ENCODE results near the gene MAMDC4.

The MAMDC4 gene

GRCh38 chr9:136896027-136896426, 43.9 kb downstream of the MAMDC4 start:
- no peak for FAIRE-seq

DNA sequence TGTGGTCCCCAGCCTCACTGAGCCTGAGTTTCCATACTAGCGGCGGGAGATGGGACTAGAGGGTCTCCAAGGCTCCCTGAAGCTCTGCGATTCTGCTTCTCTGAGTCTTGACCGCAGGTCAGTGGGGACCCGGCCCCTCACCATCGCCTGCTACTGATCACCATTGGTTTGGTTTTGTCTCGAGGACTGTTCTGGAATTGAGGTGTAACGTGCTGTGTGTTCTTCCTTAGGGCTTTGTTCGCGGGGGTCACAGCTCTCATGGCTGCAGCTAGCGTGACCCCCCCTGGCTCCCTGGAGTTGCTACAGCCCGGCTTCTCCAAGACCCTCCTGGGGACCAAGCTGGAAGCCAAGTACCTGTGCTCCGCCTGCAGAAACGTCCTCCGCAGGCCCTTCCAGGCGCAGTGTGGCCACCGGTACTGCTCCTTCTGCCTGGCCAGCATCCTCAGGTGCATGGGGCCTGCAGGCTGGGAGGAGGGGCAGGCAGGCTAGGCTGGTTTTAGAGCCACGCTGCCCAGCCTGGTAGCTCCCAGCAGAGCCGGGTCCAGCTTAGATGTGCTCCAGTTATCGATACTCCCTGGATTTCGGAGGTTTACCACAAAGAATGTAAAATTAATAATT, 46.4 kb downstream of the MAMDC4 start:
- no peak for FAIRE-seq

- FAIRE-seq: no peak
Measured at GRCh38 chr9:136899196-136899595, 47.0 kb downstream of the MAMDC4 start.

DNA sequence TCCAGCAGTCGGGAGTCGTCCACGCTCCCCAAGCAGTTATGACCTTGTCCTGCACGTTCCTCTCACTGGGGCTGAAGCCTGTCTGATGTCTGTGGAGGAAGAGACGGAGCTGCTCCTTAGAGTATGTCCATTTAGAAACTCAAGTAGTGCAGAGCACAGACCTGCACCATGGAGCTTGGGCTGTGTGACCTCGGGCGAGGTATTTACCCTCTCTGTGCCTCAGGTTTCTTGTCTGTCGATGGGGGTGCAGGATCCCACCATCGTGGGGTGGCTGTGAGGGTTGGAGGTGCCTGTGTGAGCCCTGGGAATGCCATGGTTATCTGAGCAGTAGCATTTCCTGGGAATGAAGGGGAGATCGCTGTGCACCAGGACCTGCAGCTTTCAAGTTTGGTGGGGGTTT, 48.4 kb downstream of the MAMDC4 start:
- no peak for FAIRE-seq

GRCh38 chr9:136900988-136901515, 48.9 kb downstream of the MAMDC4 start:
- no peak for FAIRE-seq

DNA sequence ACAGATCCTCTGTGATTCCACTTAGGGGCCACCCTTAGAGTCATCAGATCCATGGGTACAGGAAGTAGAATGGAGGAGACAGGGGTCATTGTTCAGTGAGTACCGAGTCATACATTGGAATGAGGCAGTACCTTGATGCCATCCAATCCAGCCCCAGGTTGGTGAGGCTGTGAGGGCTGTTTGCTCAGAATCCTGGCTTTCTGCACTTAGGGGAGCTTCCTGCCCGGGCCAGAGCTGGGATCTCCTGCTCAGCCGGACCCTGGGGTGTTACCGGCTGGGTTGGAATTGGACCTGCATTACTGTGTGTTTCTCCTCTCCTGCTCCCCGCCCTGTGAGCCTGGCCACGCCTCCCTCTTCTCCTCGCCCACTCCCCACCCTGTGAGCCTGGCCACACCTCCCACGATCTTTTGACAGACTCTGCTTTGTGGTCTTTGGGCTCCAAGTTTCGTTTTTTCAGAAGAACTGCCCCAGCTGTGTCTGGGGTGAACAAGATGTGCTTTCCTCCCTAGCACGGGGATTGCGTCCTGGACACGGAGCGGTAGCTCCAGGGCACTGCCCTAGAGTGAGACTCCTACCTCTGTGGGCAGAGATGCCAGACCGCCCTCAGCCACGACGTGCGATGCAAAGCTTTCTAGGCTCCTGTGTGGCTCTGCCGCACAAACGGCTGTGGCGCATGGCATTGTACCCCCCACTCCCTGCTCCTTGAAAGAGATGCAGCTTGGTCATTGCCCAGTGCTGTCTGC, 49.5 kb downstream of the MAMDC4 start:
- FAIRE-seq: no peak

GRCh38 chr9:136902259-136902821, 50.2 kb downstream of the MAMDC4 start:
- FAIRE-seq: no peak

DNA sequence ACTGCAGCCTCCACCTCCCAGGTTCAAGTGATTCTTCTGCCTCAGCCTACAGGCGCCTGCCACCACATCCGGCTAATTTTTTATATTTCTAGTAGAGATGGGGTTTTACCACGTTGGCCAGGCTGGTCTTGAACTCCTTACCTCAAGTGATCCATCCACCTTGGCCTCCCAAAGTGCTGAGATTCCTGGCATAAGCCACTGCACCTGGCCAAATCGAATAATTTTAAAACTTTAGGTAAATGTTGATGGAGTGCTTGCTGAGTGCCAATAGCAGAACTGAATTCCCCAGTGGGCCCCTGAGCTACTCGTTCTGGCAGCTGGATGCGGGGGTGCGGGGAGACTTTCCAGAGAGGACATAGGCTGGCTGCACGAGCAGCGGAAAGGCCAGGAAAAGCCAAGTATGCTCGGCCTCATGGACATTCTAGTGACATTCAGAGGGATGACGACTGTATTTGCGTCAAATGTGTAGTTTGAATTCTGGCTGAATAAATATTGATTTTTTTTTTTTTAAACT, 51.0 kb downstream of the MAMDC4 start:
- peak; percentile 90 for FAIRE-seq

- FAIRE-seq: no peak
Measured at GRCh38 chr9:136906266-136906665, 54.1 kb downstream of the MAMDC4 start.

GRCh38 chr9:136907011-136907914, 55.1 kb downstream of the MAMDC4 start:
- no peak for FAIRE-seq

Data from islet of Langerhans (tissue), 1 donor.